ENCODE data around the gene RNF39. TPM values are rescaled to one million over a fixed set of nuclear protein-coding genes. Genes with fewer than 3 reads are reported as not detected.

RNF39 gene
- total and polyA plus RNA-seq, 4 donors = 1.0 to 2.3 (median 1.3) TPM; not detected in 1

DNA sequence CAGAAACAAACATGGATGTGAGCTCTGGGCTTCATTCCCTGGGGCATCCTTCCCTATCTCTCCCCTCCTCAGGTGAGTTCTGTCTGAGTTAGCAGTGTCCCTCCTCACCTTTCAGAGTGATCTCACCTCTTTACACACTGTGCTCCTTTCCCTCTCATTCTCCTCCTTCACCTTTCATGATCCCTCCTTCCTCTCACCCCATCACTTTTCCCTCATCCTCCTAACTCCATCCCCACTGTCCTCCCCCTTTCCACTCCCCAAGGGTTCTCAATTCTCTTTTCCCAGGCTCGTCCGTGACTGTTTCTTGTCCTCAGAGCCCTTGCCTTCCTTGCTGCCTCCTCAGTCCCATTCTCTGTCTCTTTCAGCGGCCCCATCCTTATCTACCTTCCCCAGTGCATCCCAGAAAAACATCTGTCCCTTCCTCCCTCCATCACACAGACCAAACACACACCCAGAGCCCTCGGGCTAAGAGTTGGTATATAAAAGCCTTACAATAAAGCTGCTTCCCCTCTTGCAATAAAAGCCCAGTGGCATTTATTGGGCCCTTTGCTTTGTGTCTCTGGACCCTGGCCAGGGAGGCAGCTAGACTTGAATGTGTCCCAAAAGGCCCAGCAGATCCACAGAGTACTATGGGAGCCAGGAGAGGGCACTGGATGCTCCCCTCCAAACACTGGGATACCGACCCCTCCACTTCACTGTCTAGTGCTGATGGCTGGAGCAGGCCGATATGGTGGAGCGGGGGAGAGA, 1.9 kb downstream of the RNF39 start:
- 62 to 71% methylated on average over 7 of the region's 7 CpGs for WGBS, 2 donors
- DNase-seq = peak in 1 of 3 donors; percentile 16
- Histone ChIP-seq H3K27me3 (ENCODE audit: control insufficient read depth in 3 of 3, insufficient read depth in 3 of 3, low read length in 2 of 3) (peaks cover 0 to 67% (median 59%) of the 10 kb centered on the region in 3 donors), H3K36me3 (ENCODE audit: control insufficient read depth in 4 of 4, insufficient read depth in 4 of 4, low read length in 4 of 4) (peaks cover 5 to 13% (median 8%) of the 10 kb centered on the region in 4 donors), H3K4me3 (no peak overlapping the region), H3K27ac (ENCODE audit: low read depth in 1 of 2, low read length in 1 of 2) (no peak overlapping the region), H3K9ac (ENCODE audit: insufficient read depth in 1 of 2, low read length in 2 of 2) (no peak overlapping the region), H3K4me1 (ENCODE audit: control insufficient read depth in 5 of 5, insufficient read depth in 5 of 5, low read length in 5 of 5) (peaks cover 0 to 27% (median 0%) of the 10 kb centered on the region in 5 donors), H3K9me3 (ENCODE audit: control insufficient read depth in 4 of 4, insufficient read depth in 3 of 4, low read length in 3 of 4) (no peaks in the 10 kb centered on the region)
- TF ChIP-seq, protein P1, sequence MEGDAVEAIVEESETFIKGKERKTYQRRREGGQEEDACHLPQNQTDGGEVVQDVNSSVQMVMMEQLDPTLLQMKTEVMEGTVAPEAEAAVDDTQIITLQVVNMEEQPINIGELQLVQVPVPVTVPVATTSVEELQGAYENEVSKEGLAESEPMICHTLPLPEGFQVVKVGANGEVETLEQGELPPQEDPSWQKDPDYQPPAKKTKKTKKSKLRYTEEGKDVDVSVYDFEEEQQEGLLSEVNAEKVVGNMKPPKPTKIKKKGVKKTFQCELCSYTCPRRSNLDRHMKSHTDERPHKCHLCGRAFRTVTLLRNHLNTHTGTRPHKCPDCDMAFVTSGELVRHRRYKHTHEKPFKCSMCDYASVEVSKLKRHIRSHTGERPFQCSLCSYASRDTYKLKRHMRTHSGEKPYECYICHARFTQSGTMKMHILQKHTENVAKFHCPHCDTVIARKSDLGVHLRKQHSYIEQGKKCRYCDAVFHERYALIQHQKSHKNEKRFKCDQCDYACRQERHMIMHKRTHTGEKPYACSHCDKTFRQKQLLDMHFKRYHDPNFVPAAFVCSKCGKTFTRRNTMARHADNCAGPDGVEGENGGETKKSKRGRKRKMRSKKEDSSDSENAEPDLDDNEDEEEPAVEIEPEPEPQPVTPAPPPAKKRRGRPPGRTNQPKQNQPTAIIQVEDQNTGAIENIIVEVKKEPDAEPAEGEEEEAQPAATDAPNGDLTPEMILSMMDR (IDR thresholded peaks at IDR 0.05; ENCODE audit: control extremely low read depth, extremely low read depth) = no peak
- no peak for ATAC-seq (ENCODE audit: insufficient read depth, low FRiP score)

DNA sequence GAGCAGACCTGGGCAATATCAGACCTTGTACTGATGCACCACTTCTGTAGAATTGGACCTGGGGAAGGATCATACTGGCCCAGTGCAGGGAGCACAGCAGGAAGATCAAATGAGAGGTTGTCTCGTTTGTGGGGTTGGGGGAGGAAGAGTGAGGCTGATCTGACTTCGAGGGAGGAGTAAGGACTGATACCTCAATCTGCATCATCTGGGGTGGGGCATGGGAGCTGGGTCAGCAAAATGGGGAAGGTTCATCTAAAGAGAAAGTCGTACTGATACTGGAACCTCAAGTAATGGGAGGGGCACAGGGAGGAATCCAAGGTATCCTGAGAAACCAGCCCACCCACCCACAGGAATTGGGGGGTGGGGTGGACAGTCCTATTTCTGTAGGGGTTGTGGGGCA, 3.7 kb downstream of the RNF39 start:
- Histone ChIP-seq H3K27ac (ENCODE audit: low read depth in 1 of 2, low read length in 1 of 2) (no peak overlapping the region), H3K9me3 (ENCODE audit: control insufficient read depth in 4 of 4, insufficient read depth in 3 of 4, low read length in 3 of 4) (no peaks in the 10 kb centered on the region), H3K4me1 (ENCODE audit: control insufficient read depth in 5 of 5, insufficient read depth in 5 of 5, low read length in 5 of 5) (peaks cover 0 to 36% (median 8%) of the 10 kb centered on the region in 5 donors), H3K36me3 (ENCODE audit: control insufficient read depth in 4 of 4, insufficient read depth in 4 of 4, low read length in 4 of 4) (peaks cover 5 to 13% (median 8%) of the 10 kb centered on the region in 4 donors), H3K27me3 (ENCODE audit: control insufficient read depth in 3 of 3, insufficient read depth in 3 of 3, low read length in 2 of 3) (peaks cover 0 to 50% (median 47%) of the 10 kb centered on the region in 3 donors), H3K4me3 (no peak overlapping the region), H3K9ac (ENCODE audit: insufficient read depth in 1 of 2, low read length in 2 of 2) (no peak overlapping the region)
- WGBS, 2 donors = 40 to 56% methylated on average over 3 of the region's 3 CpGs
- TF ChIP-seq, protein P1 (IDR thresholded peaks at IDR 0.05; ENCODE audit: control extremely low read depth, extremely low read depth) = no peak
- DNase-seq (no peak), ATAC-seq (ENCODE audit: insufficient read depth, low FRiP score) (no peak)

DNA sequence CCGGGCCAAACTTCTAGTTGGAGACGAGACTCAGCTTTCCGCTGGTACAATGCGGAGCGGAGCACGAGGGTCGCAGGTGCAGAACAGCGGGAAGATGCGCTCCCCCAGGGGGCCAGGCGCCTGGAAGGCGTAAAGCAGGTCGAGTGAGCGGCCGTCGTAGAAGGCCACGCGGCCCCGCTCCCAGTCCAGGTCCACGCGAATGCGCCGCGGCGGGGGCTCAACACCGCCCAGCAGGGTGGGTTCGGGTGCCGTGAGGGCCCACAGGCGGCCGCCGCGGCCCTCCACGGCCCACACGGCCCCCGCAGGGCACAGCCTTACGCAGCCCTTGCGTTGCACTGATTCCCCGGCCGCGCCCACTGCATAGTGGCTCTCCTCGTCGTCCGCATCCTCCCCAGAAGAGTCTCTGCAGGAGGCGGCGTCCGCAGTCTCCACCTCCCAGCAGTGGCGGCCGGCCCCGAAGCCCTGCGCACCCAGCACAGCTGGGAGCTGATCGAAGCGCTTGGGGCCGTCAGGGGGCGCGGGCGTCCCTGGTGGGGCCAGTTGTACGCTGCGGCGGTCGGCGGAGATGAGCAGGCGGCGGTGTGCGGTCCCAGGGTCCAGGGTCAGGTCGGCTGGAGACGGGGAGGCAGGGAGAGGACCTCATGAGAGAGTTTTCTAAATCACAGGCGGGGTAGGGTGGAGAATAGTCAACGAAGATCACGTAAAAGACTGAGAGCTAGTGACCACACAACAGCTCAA, 4.3 kb downstream of the RNF39 start:
- Histone ChIP-seq H3K27ac (ENCODE audit: low read depth in 1 of 2, low read length in 1 of 2) (no peak overlapping the region), H3K4me3 (no peak overlapping the region), H3K4me1 (ENCODE audit: control insufficient read depth in 5 of 5, insufficient read depth in 5 of 5, low read length in 5 of 5) (peaks cover 0 to 38% (median 8%) of the 10 kb centered on the region in 5 donors), H3K36me3 (ENCODE audit: control insufficient read depth in 4 of 4, insufficient read depth in 4 of 4, low read length in 4 of 4) (peaks cover 5 to 13% (median 8%) of the 10 kb centered on the region in 4 donors), H3K9ac (ENCODE audit: insufficient read depth in 1 of 2, low read length in 2 of 2) (no peak overlapping the region), H3K27me3 (ENCODE audit: control insufficient read depth in 3 of 3, insufficient read depth in 3 of 3, low read length in 2 of 3) (peaks cover 0 to 44% (median 43%) of the 10 kb centered on the region in 3 donors), H3K9me3 (ENCODE audit: control insufficient read depth in 4 of 4, insufficient read depth in 3 of 4, low read length in 3 of 4) (no peaks in the 10 kb centered on the region)
- TF ChIP-seq, protein P1 (IDR thresholded peaks at IDR 0.05; ENCODE audit: control extremely low read depth, extremely low read depth) = no peak
- ATAC-seq (ENCODE audit: insufficient read depth, low FRiP score) (no peak), DNase-seq (peak; percentile 56 to 72 (median 67))
- 36 to 50% methylated on average over 49 to 68 of the region's 68 CpGs for WGBS, 2 donors

Data from lung (tissue), 12 donors.